ENCODE measurements around the gene OR4C45. TPM values are rescaled to one million over a fixed set of nuclear protein-coding genes. Genes with fewer than 3 reads are reported as not detected.

Gene OR4C45
- total and polyA plus RNA-seq, 9 of the 15 experiments (the other 6 are each of a cell fraction or from before 2014, with no cell fraction given) = not detected

DNA sequence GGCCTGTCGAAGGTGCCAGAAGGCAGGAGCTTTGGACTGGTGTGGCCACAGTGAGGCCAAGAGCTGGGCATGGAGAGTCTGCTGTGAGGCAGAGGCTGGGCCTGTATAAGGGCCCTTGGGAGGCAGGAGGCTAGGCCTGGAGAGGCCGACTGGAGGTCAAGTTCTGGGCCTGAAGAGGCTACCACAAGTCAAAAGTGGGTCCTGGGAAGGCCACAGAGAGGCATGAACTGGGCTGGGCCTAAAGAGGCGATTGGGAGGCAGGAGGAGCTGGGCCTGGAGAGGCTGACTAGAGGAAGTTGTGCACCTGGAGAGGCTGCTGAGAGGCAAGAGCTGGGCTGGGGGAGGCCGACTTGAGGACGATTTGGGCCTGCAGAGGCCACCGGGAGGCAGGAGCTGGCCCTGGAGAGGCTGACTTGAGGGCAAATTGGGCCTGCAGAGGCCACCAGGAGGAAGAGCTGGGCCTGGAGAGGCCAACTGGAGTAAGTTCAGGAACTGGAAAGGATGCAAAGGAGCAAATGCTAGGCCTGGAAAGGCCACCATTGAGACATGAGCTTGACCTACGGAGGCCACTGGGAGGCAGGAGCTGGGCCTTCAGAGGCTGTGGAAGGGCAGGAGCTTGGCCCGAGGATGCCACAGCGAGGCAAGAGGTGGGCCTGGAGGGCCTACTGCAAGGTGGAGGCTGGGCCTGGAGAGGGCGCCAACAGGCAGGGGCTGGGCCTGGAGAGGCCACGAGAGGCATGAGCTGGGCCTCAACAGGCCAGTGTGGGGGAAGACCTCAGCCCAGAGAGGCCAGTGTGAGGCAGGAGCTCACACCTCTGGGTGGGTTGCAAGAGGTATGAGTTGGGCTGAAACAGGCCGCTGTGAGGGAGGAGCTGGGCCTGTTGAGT is 39.8 kb downstream of the OR4C45 start:
- H3K9me1 ChIP-seq (ENCODE audit: control insufficient read depth, insufficient read depth, low read length) = no peaks in the 10 kb centered on the region
- TF ChIP-seq ZKSCAN8 (CRISPR knock-in tag; IDR thresholded peaks at IDR 0.05) (no peak), VEZF1 (CRISPR knock-in tag; IDR thresholded peaks at IDR 0.05) (no peak)
- BruUV-seq (replicated peaks) = no TSS peak
- no peak overlapping the region for H3K27ac ChIP-seq (ENCODE audit: extremely low read depth, low read depth, low read length)
- no peak overlapping the region for H3K4me2 ChIP-seq (ENCODE audit: insufficient read depth, low read length)
- H3K27me3 ChIP-seq (ENCODE audit: control insufficient read depth in 2 of 2, insufficient read depth in 2 of 2, low read length in 2 of 2) = no peaks in the 10 kb centered on the region
- no peak for ATAC-seq
- ChIA-PET CTCF (ENCODE audit: low intra/inter-chr PET ratio) (no interaction called here), POLR2A (no interaction called here)
- no peaks in the 10 kb centered on the region; the same call in 1 of the 2 replicates for H3K9me3 ChIP-seq (replicated peaks; ENCODE audit: control insufficient read depth, insufficient read depth, low read depth, low read length)
- H3K4me3 ChIP-seq = no peak overlapping the region
- intact Hi-C loops (cut with micrococcal nuclease) (no loop called here), in situ Hi-C loops (cut with MboI) (no loop called here)
- WGBS (ENCODE audit: insufficient coverage, low coverage, missing lambda C conversion rate) = 3% methylated on average over 11 of the region's 12 CpGs
- H2AFZ ChIP-seq (ENCODE audit: low read depth, low read length) = no peak overlapping the region
- no peaks in the 10 kb centered on the region for H3K4me1 ChIP-seq (replicated peaks in 1 of 2; ENCODE audit: control insufficient read depth in 2 of 2, insufficient read depth in 2 of 2, low read length in 2 of 2)
- H3K36me3 ChIP-seq (ENCODE audit: control insufficient read depth, insufficient read depth, low read length) = no peaks in the 10 kb centered on the region
- no peaks in the 10 kb centered on the region for H4K20me1 ChIP-seq (replicated peaks; ENCODE audit: control insufficient read depth, insufficient read depth, low read length)
- no peak for FAIRE-seq
- DNase-seq (ENCODE audit: extremely low read depth in 1 of 4, low spot score in 3 of 4) = no peak
- H3K79me2 ChIP-seq (ENCODE audit: control insufficient read depth, insufficient read depth, low read length) = no peaks in the 10 kb centered on the region
- H3K9ac ChIP-seq (ENCODE audit: insufficient read depth in 1 of 2, low read depth in 2 of 2, low read length in 2 of 2) = no peak overlapping the region

All from K562 (cell line).